Activated T-cell treated with anti-CD3 and anti-CD28 coated beads for 48 hours (primary cell): ENCODE results near the gene KCNK5.

Experiments
- DNase-seq: peaks from one replicate; pipeline ENCODE4 v3.0.0-alpha.2; 2020; ENCODE audit warnings: low read depth

KCNK5 gene

GRCh38 chr6:39228992-39229767 lies at the start of gene KCNK5:
KCNK5 (minus strand) TSS chr6:39229475; CDS start chr6:39229111, 364 bp downstream.
- DNase-seq: peak; percentile 88

GRCh38 chr6:39276379-39276995 lies 47.2 kb upstream of the KCNK5 start:
- no peak for DNase-seq

GRCh38 chr6:39274903-39275302 lies 45.6 kb upstream of the KCNK5 start:
- DNase-seq: no peak

DNA sequence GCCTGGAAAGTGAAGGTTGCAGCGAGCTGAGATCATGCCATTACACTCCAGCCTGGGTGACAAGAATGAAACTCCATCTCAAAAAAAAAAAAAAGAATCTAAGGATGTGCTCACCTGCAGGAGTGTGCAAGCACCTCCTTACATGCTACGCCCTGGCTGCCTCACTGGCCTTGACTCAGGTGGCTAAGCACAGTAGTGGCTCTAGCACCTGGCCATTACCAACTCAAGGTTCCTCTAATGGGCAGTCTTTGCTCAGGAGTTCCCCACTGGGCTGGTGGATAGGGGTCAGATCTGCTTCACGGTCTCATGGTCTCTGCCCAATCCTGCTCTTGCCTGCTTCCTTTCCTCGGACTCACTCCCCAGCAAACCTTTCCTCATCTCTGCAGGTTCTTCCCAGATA lies 45.2 kb upstream of the KCNK5 start:
- no peak for DNase-seq

DNA sequence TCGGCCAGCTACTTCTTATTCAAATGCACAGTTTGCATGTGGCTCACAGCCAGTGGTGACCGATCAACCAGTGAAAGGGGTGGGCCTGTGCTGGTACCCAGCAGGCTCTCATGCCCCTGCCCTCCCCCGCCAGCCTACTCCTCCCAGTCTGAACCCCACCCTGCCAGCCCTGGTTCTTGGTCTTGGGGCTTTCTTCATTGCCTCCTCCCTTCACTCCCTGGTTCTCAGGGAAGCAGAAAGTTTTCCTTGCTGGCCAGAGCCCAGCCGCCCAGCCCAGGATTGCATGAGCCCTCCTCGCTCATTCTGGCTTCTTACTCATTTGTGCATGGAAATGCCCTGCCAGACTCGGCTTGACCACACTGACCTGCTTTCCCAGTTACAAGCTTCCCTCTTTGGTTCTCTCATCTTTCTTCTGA lies 44.1 kb upstream of the KCNK5 start:
- no peak for DNase-seq

DNA sequence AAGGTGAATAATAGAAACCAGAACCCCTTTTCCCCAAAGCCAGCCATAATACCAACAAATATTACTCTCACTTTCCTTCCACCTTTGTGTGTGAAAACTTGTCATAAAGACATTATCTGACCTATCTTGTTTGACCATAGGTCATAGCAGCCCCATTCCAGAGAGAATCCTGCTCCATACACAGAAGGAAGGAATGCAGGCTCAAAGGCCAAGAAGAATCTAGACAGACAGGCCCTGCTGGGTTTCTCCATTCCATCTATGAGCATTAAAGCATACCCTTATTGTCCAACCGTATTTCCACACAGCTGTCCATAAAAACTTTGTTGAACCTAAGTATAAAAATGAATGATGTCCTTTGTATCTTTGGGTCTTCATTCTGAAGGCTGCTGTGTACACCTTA lies 40.7 kb upstream of the KCNK5 start:
- DNase-seq: no peak

DNA sequence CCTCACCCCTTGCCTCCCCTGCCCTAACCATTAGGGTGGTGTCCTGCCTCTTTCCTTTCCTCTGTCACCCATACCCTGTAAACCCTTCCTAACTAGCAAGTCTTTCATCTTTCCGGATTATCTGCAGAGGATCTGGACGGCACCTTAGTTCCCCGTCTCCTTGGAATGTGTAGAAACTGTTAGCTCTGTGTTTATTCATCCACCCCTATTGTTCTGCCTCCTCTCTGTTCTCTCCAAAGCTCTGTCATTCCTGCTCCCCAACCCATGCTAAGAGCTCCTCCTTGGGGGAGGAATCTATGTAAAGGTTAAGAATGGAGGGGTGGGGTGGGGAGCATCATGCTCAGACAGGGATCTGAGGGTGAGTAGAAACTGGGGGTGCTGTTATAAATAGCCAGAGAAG lies 39.4 kb upstream of the KCNK5 start:
- DNase-seq: no peak

GRCh38 chr6:39268171-39268570 lies 38.9 kb upstream of the KCNK5 start:
- DNase-seq: no peak

DNA sequence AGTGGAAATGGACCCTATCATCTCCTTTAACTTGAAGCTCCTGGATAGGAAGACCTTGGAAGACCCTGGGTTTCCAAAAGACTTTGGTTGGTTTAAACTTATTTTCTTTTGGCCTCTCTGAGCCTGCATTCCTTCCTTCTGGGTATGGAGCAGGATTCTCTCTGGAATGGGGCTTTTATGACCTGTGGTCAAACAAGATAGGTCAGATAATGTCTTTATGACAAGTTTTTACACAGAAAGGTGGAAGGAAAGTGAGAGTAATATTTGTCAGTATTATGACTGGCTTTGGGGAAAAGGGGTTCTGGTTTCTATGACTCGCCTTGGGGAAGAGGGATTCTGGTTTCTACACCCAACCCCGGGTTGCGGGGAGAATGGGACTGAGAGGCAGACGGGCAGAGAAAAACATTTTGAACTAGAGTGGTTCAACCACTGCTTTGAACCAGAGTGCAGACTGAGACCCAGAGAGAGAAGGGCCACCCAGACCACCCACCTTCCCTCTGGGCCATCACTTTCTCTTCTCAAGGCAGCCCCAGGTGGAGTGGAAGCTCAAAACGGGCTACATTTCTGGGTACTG lies 37.6 kb upstream of the KCNK5 start:
- DNase-seq: peak; percentile 5

DNA sequence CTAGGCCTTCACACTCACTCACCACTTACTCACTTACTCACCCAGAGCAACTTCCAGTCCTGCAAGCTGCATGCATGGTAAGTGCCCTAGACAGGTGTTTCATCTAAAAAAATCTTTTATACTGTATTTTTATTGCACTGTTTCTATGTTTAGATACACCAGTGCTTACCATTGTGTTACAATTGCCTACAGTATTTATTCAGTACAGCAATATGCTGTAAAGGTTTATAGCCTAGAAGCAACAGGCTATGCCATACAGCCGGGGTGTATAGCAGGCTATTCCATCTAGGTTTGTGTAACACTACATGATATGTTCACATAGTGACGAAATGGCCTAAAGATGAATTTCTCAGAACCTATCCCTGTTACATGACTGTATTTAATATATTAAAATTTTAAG lies 37.1 kb upstream of the KCNK5 start:
- no peak for DNase-seq

GRCh38 chr6:39263303-39264037 lies 34.2 kb upstream of the KCNK5 start:
- DNase-seq: no peak

DNA sequence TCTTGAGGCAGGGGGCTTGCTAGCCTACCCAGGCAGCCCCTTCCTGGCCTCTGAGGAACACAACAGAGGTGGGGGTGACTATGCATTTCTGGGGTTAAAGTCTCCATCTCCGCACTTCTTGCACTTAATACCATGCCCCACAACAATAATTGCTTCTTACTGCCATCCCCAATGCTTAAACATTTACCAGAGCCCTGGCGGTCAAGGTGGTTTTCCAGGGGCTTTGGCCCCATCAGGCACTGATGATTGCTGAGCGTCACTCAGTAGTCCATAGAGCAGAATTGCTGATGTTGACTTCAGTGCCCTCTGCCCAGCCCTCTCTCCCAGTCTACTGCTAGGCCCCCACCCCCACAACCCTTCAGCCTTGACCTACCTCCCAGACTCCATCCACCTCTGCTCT lies 32.5 kb upstream of the KCNK5 start:
- DNase-seq: no peak

- no peak for DNase-seq
These were observed 31.7 kb upstream of the KCNK5 start for GRCh38 chr6:39260953-39261352.

- no peak for DNase-seq
These were observed 31.2 kb upstream of the KCNK5 start for GRCh38 chr6:39260456-39260855.

DNA sequence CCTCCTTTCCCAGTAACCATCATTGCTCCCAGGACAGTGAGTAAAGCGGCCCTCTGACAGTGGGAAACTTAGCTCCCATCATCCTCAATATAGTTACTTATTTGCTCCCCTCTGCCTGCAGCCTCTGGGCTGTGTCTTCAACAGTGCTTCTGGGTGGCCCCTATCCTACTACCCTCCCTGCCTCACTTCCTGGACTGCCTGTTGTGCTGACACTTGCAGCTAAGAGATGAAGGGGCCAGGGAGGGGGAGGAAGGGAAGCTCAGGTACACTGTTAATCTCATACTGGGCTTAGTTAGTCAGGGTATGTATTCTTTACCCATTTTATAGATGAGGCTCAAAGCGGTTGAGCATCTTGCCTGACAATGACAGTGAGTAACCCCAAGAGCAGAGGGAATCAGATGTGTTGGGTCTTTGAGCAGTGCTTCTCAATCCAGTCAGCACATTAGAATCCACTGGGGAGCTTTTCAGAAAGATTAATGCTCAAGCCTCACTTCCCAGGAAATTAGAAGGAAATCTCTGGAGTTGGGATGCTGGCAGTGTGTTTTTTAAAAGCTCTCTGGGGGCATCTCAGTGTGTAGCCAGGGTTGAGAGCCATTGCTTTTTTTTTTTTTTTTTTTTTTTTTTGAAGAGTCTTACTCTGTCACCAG lies 27.1 kb upstream of the KCNK5 start:
- DNase-seq: no peak

GRCh38 chr6:39254999-39255535 lies 25.8 kb upstream of the KCNK5 start:
- no peak for DNase-seq

- no peak for DNase-seq
These were observed 22.1 kb upstream of the KCNK5 start for GRCh38 chr6:39251406-39251805.

GRCh38 chr6:39250507-39250906 lies 21.2 kb upstream of the KCNK5 start:
- no peak for DNase-seq

DNA sequence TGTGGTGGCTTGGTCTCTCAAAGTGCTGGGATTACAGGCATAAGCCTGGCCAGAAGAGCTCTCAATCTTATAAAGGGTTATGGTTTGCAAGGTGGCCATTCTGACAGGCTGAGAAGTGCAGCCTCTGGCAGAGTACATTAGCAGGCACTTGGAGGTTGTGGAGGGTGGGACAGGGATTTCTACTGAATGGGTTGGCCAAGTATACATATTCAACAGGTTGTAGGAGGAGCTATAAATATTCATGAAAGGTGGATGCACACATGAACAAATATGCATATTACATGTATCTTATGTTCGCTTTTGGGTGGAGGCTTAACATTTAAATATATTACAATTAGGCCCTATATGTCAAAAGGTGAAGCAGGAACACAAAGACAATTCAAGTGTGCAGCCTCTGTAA lies 20.0 kb upstream of the KCNK5 start:
- DNase-seq: no peak

DNA sequence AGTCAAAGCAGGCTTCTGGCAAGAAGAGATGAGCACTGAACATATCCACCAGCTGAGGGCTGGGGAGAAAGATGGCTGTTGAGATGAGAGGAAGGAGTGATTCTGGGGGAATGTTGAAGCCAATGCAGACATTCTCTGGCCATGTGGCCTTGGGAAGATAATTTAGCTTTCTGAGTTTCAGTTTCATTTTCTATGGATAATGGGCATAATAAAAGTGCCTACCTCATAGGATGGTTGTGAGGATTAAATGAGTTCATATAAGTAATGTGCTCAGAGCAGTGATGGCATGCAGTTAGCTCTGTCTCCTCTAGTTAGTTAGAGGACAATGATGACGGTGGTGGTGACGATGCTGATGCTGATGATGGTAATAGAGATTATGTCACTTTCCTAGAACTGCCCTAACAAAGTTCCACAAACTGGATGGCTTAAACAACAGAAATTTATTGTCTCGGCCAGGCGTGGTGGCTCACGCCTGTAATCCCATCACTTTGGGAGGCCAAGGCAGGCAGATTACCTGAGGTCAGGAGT lies 18.5 kb upstream of the KCNK5 start:
- no peak for DNase-seq

GRCh38 chr6:39243809-39244208 lies 14.5 kb upstream of the KCNK5 start:
- no peak for DNase-seq
